Right atrium auricular region (tissue), 2 donors: ENCODE results near the gene TMEM127. TPM values are rescaled to one million over a fixed set of nuclear protein-coding genes. Genes with fewer than 3 reads are reported as not detected.

ENCODE experiments used
- DNase-seq: peaks from one replicate; pipeline ENCODE4 v3.0.0-alpha.2; 2019; ENCODE audit warnings: low spot score
- H3K27ac ChIP-seq, 2 donors: fragments of 200-600 bp; sonication (generic); 1 replicate in 1 of 2; 2 replicates in 1 of 2; pipeline ENCODE4 v1.5.1; 2016 to 2019
- H3K27me3 ChIP-seq, 2 donors: fragments of 200-600 bp; sonication (generic); one replicate each; pipeline versions ENCODE4 v1.5.1 to v1.6.0; 2017 to 2019
- H3K36me3 ChIP-seq: fragments of 200-600 bp; sonication (generic); one replicate; pipeline ENCODE4 v1.5.1; 2016
- H3K4me1 ChIP-seq, 2 donors: fragments of 200-600 bp; sonication (generic); one replicate each; pipeline versions ENCODE4 v1.5.1 to v1.6.0; 2017 to 2019
- H3K4me3 ChIP-seq, 2 donors: fragments of 200-600 bp; sonication (generic); 1 replicate in 1 of 2; 2 replicates in 1 of 2; pipeline ENCODE4 v1.5.1; 2017 to 2019; ENCODE audit warnings: mild to moderate bottlenecking in 1 of 2, moderate library complexity in 1 of 2
- H3K9me3 ChIP-seq, 2 donors: fragments of 200-600 bp; sonication (generic); one replicate each; pipeline ENCODE4 v1.5.1; 2019
- total RNA-seq, 2 donors: library from RNA; depleted of rRNA; stranded (reverse); fragments of >200 nt; gene quantifications; one replicate each; pipeline ENCODE4 v1.1.0, GENCODE V29; 2016
- TF ChIP-seq, protein P1 (sequence below), 2 donors: fragments of 200-600 bp; sonication (generic); IDR thresholded peaks; one replicate each; pipeline ENCODE4 v1.5.1; 2019; ENCODE audit warnings: antibody characterized with exemption in 2 of 2

The TMEM127 gene
- total RNA-seq, 2 donors from 2014 or later = 88.9 to 95.2 TPM

DNA sequence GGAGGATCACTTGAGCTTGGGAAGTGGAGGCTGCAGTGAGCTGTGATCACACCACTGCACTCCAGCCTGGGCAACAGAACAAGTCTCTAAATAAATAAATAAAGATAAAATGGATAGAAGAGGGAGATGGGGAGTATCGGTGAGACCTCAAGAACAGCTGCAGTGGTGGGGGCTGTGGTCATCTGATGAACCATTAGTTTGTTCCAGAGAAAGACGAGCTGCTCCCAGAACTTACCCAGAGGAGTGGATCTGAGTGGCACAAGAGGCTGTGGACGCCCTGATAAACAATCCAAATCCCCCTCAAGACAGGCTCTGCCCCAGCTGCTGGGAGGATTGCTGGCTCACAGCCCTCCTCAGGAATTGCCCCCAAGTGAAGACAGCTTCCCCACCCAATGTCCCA, 26.7 kb downstream of the TMEM127 start:
- Histone ChIP-seq H3K9me3 (no peaks in the 10 kb centered on the region), H3K4me3 (no peak overlapping the region), H3K4me1 (peaks cover 0 to 7% of the 10 kb centered on the region in 2 donors), H3K27me3 (no peaks in the 10 kb centered on the region), H3K27ac (no peak overlapping the region), H3K36me3 (no peaks in the 10 kb centered on the region)
- TF ChIP-seq, protein P1, sequence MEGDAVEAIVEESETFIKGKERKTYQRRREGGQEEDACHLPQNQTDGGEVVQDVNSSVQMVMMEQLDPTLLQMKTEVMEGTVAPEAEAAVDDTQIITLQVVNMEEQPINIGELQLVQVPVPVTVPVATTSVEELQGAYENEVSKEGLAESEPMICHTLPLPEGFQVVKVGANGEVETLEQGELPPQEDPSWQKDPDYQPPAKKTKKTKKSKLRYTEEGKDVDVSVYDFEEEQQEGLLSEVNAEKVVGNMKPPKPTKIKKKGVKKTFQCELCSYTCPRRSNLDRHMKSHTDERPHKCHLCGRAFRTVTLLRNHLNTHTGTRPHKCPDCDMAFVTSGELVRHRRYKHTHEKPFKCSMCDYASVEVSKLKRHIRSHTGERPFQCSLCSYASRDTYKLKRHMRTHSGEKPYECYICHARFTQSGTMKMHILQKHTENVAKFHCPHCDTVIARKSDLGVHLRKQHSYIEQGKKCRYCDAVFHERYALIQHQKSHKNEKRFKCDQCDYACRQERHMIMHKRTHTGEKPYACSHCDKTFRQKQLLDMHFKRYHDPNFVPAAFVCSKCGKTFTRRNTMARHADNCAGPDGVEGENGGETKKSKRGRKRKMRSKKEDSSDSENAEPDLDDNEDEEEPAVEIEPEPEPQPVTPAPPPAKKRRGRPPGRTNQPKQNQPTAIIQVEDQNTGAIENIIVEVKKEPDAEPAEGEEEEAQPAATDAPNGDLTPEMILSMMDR (IDR thresholded peaks at IDR 0.05) = no peak
- no peak for DNase-seq

DNA sequence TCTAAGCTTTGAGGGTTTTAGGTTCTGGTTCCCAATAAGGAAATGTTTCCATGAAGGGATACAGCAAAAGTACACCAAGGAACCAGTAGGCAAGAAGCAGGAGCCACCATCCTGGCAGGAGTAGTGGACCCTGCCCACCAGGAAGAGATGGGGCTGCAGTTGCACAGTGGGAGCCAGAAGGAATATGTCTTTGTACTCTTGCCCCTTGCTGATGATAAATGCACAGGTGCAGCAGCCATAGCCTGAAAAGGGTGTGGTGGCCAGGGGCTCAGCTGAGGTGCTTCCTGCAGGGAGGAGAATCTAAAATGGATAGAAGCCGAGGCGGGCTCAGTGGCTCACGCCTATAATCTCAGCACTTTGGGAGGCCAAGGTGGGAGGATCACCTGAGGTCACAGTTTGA, 27.5 kb downstream of the TMEM127 start:
- Histone ChIP-seq H3K36me3 (no peaks in the 10 kb centered on the region), H3K27me3 (no peaks in the 10 kb centered on the region), H3K4me3 (no peak overlapping the region), H3K4me1 (peaks cover 0 to 7% of the 10 kb centered on the region in 2 donors), H3K27ac (no peak overlapping the region), H3K9me3 (no peaks in the 10 kb centered on the region)
- TF ChIP-seq, protein P1 (IDR thresholded peaks at IDR 0.05) = no peak
- no peak for DNase-seq

DNA sequence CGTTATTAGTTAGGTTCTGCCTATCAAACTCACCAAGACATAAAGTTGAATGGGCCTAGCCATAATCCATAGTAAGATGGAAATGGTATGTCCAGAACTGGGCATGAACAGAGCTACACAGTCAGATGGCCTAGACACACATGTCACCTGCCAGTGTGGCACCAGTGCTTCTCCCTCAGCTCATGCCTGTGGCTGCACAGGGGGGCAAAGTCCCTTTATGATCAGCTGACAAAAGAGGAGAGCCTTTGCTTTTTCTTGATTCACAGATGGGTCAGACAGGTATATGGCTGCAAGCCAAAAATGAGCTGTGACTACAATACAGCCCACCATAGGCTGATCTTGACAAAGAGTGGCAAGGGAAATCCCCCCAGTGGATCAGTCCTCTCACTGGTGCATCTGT, 28.9 kb downstream of the TMEM127 start:
- Histone ChIP-seq H3K4me1 (peaks cover 0 to 7% of the 10 kb centered on the region in 2 donors), H3K36me3 (no peaks in the 10 kb centered on the region), H3K27me3 (no peaks in the 10 kb centered on the region), H3K4me3 (no peak overlapping the region), H3K27ac (no peak overlapping the region), H3K9me3 (no peaks in the 10 kb centered on the region)
- TF ChIP-seq, protein P1 (IDR thresholded peaks at IDR 0.05) = no peak
- no peak for DNase-seq

DNA sequence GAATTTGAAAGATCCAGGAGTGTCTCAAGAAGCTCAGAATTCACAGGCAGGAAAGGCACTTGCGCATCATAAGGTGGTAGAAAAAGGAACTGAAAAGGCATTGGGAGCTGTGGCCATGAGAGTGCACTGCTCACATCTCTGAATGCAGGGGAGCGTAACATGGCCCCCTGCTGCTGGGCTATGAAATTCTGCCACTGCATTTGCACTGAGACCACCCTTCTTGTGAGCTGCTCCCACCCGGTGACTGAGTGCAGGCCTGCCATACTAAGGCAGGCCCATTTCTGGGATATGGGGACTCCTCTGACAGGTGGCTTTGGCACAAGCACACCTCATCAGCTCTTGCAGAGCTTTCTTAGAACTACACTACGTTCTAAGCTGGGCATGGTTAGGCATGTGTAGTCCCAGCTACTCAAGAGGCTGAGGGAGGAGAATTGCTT, 31.9 kb downstream of the TMEM127 start:
- DNase-seq = no peak
- Histone ChIP-seq H3K4me3 (no peak overlapping the region), H3K27me3 (no peaks in the 10 kb centered on the region), H3K36me3 (no peaks in the 10 kb centered on the region), H3K9me3 (no peaks in the 10 kb centered on the region), H3K27ac (no peak overlapping the region), H3K4me1 (no peaks in the 10 kb centered on the region)
- TF ChIP-seq, protein P1 (IDR thresholded peaks at IDR 0.05) = no peak

DNA sequence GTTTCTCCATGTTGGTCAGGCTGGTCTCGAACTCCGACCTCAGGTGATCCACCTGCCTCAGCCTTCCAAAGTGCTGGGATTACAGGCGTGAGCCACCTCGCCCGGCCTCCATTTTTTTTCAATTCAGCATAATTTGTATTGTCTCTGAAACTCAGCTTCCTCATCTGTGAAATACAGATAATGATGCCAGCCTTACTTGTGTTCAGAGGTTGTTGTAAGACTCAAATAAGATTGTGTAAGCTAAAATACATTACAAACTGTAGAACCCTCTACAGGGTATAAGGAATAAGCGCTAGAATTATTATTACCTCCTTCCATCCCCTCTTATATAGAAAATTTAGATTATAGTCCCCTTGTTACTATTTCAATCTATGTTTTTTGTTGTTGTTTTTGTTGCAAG, 32.4 kb downstream of the TMEM127 start:
- Histone ChIP-seq H3K27me3 (no peaks in the 10 kb centered on the region), H3K9me3 (no peaks in the 10 kb centered on the region), H3K27ac (no peak overlapping the region), H3K4me3 (no peak overlapping the region), H3K36me3 (no peaks in the 10 kb centered on the region), H3K4me1 (no peaks in the 10 kb centered on the region)
- DNase-seq = no peak
- TF ChIP-seq, protein P1 (IDR thresholded peaks at IDR 0.05) = no peak

DNA sequence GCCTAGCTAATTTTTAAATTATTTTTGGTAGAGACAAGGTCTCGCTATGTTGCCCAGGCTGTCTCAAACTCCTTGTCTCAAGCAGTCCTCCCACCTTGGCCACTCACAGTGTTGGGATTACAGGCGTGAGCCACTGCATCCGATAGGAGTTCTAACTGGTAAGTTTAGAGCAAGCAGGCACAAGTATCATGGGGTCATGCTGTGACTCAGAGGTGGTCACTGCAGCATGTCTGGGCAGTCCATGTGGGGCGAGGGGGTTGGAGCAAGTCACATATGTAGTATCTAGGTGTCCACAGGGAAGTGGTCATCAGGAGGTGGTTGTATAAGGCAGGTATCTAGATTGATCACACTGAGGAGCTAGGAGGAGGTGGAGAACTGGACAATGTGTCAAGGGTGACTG, 34.5 kb downstream of the TMEM127 start:
- Histone ChIP-seq H3K4me1 (no peaks in the 10 kb centered on the region), H3K4me3 (no peak overlapping the region), H3K36me3 (no peaks in the 10 kb centered on the region), H3K27ac (no peak overlapping the region), H3K27me3 (no peaks in the 10 kb centered on the region), H3K9me3 (no peaks in the 10 kb centered on the region)
- TF ChIP-seq, protein P1 (IDR thresholded peaks at IDR 0.05) = no peak
- DNase-seq = no peak
